BE2C (cell line): ENCODE data around the gene NPLOC4.
"Not testable (repeated sequence)": the region's sequence is repeated elsewhere in the genome, so short reads cannot be mapped to it uniquely, and the experiment has no call there.

Source experiments
- DNase-seq: peaks from one replicate; pipeline ENCODE4 v3.0.0-alpha.2; 2020
- H3K27me3 ChIP-seq: fragments of 250-450 bp; sonication (Bioruptor Pico); 2 replicates; pipeline ENCODE4 v1.5.1; 2020; ENCODE audit warnings: mild to moderate bottlenecking
- H3K36me3 ChIP-seq: fragments of 250-450 bp; sonication (Bioruptor Pico); 2 replicates; pipeline ENCODE4 v1.5.1; 2020; ENCODE audit warnings: mild to moderate bottlenecking
- H3K4me1 ChIP-seq: fragments of 250-450 bp; sonication (Bioruptor Pico); 2 replicates; pipeline ENCODE4 v1.5.1; 2020
- H3K4me3 ChIP-seq: 2 replicates; pipeline ENCODE4 v1.5.1; 2011; ENCODE audit warnings: low read depth, low read length
- H3K9me3 ChIP-seq: fragments of 250-450 bp; sonication (Bioruptor Pico); 2 replicates; pipeline ENCODE4 v1.5.1; 2020
- CTCF ChIP-seq: IDR thresholded peaks from 2 replicates; pipeline ENCODE4 v1.5.1; 2012; ENCODE audit warnings: mild to moderate bottlenecking, low read depth, low read length

NPLOC4 gene

GRCh38 chr17:81683208-81683583 is 46.3 kb upstream of the NPLOC4 start:
- no peak for DNase-seq
- Histone ChIP-seq H3K9me3 (no peaks in the 10 kb centered on the region), H3K36me3 (peaks cover 25% of the 10 kb centered on the region), H3K4me3 (peak overlapping the region; percentile 92), H3K4me1 (no peaks in the 10 kb centered on the region), H3K27me3 (no peaks in the 10 kb centered on the region)
- TF ChIP-seq CTCF: no peak

GRCh38 chr17:81682565-81683207 is 45.8 kb upstream of the NPLOC4 start:
- H3K36me3 ChIP-seq: peaks cover 20% of the 10 kb centered on the region
- H3K4me3 ChIP-seq: peak overlapping the region; percentile 92
- DNase-seq: no peak
- no peak for TF ChIP-seq CTCF
- no peaks in the 10 kb centered on the region for H3K4me1 ChIP-seq
- no peaks in the 10 kb centered on the region for H3K27me3 ChIP-seq
- no peaks in the 10 kb centered on the region for H3K9me3 ChIP-seq

- Histone ChIP-seq H3K36me3 (peaks cover 10% of the 10 kb centered on the region), H3K9me3 (no peaks in the 10 kb centered on the region), H3K4me3 (no peak overlapping the region), H3K27me3 (no peaks in the 10 kb centered on the region), H3K4me1 (no peaks in the 10 kb centered on the region)
- no peak for TF ChIP-seq CTCF
- no peak for DNase-seq
These were observed 44.8 kb upstream of the NPLOC4 start for GRCh38 chr17:81681672-81682071.

- Histone ChIP-seq H3K27me3 (no peaks in the 10 kb centered on the region), H3K9me3 (no peaks in the 10 kb centered on the region), H3K4me1 (no peaks in the 10 kb centered on the region), H3K36me3 (no peaks in the 10 kb centered on the region), H3K4me3 (no peak overlapping the region)
- DNase-seq: no peak
- no peak for TF ChIP-seq CTCF
These were observed 43.2 kb upstream of the NPLOC4 start for GRCh38 chr17:81680150-81680549.

- H3K27me3 ChIP-seq: no peaks in the 10 kb centered on the region
- TF ChIP-seq CTCF: no peak
- no peak overlapping the region for H3K4me3 ChIP-seq
- peaks cover 10% of the 10 kb centered on the region for H3K36me3 ChIP-seq
- DNase-seq: no peak
- H3K4me1 ChIP-seq: no peaks in the 10 kb centered on the region
- H3K9me3 ChIP-seq: no peaks in the 10 kb centered on the region
These were observed 40.0 kb upstream of the NPLOC4 start for GRCh38 chr17:81676906-81677305.

- H3K27me3 ChIP-seq, H3K4me3 ChIP-seq, H3K4me1 ChIP-seq, H3K9me3 ChIP-seq: not testable (repeated sequence)
- peak; percentile 54 for TF ChIP-seq CTCF
- peak; percentile 58 for DNase-seq
- H3K36me3 ChIP-seq: peaks cover 20% of the 10 kb centered on the region
These were observed 38.8 kb upstream of the NPLOC4 start for GRCh38 chr17:81675515-81676221.
